GM19397 (cell line): ENCODE measurements around the gene TNN.
A peak's percentile ranks its signal among the peaks of the same experiment; 100 is the strongest.

Experiments
- ATAC-seq: cut with Tn5 transposase; IDR thresholded peaks from one replicate; pipeline ENCODE4 v1.9.1; 2021; ENCODE audit warnings: mild to moderate bottlenecking, moderate library complexity; ENCODE audit not compliant: unreplicated experiment

TNN gene

DNA sequence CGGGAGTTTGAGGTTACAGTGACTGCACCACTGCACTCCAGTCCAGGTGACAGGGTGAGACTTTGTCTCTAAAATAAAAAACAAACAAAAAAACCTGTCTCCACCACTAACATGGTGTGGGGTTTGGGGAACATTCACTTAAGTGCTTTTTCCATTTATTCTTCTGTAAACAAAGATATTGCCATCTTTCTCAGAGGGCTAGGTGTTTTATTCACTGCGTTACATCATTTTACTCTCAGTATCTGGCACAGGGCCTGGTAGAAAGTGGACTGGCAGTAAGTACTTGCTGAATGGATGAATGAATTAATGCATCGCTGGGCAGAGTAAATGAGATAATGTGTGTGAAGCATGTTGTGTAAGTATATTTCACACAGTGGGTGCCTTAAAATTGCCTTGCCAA is 104.9 kb downstream of the TNN start:
- no peak for ATAC-seq

DNA sequence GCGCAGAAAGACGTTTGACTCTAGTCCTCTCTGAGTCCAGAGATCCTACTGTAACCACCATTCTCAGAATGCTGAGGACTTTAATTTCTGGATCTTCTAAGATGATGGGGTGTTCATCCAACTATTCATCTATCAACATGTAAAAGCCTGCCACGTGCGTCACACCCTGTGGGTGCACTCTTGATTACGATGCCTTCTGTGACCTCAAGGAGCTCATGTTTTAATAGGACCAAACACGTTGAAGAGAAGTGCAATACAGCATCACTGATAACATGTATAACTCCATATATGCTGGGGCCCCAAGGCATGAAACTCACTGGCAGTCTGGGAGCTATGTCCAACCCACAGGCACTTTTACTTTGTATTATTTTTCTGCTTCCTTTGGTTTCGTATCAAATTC is 105.9 kb downstream of the TNN start:
- ATAC-seq: no peak

DNA sequence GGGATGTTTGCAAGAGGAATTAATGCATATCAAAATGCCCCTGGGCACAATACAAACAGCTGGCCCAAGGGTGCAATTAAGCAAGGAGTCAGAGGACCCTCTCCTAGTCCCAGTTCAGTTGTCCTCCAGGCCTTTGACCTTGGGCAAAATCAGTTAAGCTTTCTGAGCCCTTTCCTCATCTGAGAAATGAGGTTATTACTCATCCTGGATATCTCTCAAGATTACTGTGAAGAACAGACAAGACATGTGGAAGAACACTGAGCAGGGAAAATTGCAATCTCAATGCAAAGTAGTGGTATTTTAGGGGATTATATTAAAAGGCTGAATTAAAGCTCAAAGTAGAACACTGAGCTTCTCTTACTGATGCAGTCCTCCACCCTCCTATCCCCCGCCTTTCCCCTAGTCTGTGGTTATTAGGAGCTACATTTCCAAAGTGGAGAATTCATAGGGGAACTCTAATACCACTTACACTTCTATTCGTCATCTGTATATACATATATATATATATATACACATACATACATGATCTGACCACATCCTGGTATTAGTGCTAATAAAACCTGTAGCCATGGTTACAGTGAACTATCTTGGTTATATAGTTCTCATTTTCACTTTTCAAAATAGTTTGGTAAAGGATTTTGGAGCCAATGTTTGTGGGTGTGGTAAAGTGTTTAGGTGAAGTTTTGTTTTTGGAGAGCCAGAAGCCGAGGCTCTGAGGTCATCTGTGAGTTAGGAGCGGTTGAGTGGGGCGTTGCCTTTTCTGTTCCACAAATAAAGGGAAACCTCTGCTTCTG is 106.9 kb downstream of the TNN start:
- ATAC-seq: peak; percentile 56

DNA sequence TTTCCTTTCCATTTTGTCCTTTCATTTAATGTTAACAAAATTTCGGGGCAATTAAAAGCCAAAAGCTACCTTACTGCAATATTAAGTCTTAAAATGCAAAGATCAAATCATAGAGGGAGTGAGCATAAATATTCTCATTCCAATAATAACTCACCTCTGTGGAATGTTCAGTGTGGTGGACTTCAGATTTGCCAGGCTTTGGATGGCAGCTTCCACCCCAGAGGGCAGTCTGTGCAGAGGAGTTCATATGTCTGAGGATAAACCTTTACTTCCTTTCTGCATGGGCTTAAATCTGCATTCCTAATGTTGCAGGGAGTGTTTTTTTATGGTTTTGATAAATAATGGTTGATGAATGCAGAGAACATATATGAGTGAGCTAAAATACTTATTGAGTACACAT is 108.6 kb downstream of the TNN start:
- no peak for ATAC-seq

DNA sequence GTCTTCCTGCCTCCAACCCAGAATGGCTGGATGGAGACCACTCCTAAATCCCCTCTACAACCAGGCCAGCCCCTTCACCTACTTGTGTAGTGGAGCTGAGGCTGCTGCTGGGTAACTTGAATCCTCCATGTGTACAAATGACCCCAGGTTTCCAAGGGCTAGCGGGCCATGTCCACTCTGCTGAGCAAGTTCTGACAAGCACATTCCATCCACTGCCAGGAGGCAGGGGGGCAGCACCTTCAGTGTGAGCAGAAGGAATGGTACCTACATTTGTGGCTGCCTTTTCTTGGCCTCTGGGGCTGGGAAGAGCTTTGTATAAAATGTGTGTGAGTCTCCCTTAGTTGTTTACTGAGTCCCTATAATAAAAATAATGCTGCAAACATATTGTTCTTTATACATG is 110.4 kb downstream of the TNN start:
- no peak for ATAC-seq

DNA sequence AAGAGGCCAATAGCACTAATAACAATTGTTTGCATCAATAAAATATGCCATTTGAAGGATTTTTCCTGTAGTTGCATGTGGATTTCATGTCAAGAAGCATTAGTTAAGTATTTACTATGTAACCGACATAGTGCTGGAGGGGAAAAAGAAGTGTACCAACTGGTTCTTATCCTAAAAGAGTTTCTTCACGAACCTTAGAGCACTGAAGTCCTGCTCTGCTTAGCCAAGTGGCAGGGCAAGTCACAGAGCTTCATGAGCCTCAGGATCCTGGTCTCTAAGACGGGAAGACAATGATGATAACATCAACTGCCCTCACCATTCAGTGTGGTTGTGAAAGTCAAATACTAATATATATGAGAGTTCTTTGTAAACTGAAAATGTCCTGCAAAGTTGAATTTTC is 110.8 kb downstream of the TNN start:
- ATAC-seq: no peak

DNA sequence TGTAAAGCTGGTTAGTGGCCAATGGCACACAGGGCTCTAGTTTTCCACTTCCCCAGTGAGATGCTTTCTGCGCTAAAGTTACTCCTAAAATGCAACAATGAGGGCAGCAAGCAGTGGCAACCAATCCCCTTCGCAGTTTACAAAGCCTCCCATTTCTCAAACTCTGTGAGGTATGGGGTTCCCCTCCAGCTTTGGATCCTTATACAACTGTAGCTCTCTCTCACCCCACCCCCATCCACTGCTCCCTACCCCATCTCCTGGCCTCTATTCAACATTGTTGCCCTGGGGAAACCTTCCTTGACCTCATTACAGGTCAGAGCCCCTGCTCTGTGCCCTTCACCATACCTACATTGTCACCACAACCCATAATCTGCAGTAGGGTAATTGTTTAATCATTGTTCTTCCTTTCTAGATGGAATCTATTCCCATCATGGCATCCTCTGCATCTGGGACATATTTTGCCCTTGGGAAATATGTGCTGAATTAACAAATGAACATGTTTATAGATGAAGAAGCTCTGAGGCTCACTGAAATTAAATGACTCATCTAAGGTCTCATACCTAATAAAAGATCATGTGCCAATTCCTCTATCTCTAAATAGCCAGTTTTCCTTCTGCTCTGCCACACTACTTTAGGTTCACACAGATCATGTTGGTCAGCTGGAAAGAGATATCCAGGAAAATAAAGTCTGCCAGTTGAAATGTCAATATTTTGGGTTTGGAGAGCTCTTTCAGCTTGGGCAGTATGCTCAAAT is 112.4 kb downstream of the TNN start:
- ATAC-seq: no peak

DNA sequence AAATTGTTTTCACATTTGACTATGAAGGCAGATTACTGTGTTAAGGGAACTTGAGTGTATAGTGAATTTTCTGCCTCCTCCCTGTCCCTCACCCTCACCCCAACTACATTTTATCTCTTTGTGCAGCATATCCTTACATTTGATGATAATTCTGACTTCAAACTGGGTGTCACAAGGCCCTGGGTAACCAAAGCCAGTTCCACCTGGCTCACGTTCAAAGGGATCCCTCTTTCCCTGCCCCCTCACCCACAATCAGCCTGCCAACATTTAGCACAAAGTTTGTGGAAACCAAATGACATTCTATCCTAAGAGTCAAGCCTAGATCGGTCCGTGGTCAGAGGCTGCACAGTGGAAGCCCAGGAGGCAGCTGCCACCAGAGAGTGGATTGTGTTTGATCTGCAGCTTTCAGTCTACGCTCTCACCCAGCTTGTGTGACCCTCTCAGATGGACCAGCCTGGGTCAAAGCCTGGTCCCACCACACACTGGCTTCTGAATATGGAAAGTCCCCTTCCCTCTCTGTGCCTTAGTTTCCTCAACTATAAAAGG is 114.6 kb downstream of the TNN start:
- no peak for ATAC-seq

DNA sequence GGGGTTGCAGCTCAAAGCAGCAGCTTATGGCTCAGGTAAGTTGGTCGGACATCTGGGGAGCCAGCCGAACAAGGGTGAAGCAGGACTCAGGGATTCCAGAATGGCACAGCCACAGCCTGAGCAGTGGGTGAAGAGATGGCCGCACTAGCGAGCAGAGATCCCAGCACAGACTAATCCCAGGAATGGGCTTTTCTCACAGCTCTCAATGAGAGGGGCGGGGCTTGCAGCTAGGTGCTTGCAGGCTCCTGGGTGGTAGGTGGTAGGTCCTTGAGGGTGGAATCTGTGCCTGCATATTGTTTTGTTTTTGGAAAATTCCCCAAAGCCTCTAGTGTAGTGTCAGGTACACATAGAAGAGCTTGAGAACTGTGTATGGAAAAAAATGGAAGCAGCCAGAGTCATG is 116.0 kb downstream of the TNN start:
- no peak for ATAC-seq

DNA sequence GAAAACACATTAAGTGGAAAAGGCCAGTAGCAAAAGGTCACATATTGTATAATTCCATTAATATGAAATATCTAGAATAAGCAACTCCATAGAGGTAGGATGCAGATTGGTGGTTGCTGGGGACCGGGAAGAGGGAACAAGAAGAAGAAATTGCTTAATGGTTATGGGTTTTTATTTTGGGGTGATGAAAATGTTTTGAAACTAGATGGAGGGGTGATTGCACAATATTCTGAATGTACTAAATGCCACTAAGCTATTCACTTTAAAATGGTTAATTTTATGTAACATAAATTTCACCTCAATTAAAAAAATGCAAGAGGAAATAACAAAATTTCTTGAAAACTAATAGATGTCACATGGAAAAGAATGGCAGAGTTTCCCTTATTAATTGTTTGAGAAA is 118.3 kb downstream of the TNN start:
- ATAC-seq: no peak

DNA sequence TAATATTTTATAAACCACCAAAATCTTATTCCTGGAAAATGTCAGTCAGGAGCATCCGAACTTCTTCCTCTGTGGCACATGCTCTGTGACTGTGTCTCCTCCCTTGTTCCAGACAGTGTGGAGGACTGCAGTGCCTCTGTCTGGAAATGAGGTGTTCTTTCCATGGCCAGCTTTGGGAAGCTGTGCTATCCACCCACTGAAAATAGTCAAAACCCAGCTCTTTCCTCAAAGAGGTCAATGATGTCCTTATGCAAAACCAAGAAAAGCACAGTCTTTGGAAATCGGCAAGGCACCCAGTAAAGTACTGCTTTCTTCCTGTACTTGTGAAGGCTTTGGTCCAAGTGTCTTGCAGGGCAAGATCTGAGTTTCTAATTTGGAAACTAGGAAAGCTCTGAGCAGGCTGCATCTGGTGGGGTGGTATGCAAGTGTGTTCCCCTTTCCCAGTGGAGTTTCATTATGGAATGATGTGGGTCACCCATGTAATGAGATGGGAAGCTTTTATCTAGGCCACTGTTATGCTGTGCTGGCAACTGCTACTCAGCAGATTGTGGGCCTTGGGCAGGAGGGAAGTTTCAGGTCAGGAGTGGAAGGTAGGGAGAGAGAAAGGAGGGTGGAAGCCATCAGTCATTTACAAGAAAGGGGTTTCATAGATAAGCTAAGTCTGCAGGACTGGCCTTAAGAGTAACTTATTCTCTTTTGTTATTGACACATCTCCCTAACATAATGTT is 119.0 kb downstream of the TNN start:
- ATAC-seq: no peak

DNA sequence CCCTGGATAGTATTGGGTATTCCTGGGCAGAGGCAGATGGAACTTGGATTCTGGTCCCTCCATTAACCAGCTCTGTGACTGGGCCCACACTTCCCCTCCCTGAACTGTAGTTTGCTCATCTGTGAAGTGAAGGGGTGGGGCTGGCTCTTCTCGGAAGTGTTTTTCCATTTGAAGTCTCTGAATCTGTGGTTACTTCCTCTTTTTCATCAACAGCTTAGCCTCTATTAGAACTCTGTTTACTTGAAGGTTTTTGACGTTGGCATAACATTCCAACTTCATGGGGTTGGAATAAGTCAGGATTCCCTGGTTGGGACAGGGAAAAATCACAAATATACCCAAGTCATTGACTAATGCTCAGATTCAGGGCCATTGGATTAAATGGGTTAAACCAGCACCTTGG is 121.3 kb downstream of the TNN start:
- ATAC-seq: peak; percentile 49

DNA sequence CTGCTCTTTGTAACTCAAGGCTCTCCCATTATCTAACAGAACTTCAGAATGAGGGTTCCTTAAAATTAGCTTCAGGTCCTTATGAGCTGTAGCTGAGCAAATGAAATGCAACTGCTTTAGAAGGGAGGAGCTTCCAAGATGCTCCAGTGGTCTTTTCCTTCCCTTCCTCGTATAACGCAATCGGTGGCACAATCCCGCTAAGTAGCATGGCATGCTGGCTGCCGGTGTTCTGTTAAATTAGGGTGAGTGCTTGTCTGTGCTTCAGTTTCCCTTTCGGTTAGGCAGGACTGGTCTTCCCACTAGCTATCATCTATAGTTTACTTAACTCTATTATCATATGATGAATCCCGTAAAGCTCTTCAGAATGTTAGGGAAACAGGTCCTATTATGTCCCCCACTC is 124.0 kb downstream of the TNN start:
- no peak for ATAC-seq

DNA sequence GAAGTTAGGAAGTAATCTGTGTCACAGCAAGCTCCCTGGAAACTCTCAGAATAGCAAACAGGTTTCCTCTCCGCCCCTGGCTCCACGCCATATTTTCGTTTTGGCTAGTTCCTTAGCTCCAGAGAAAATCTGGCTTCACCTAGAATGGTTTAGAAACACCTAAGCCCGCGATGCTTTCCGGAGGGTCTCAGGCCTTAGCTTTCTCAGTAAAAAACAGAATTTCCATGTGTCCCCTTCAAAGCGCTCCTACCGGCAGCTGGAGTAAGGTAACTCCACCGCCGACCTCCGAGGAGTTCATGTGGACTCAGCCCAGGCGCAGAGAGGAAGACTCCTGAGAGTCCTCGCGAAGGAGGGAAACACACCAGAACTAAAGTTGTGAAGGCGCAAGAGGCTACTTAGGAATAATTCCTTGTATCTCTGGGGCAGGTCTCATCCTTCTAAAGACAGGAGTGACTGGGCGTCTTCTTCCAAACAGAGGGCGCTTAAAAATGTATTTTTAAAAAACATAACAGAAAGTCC is 124.5 kb downstream of the TNN start:
- no peak for ATAC-seq

DNA sequence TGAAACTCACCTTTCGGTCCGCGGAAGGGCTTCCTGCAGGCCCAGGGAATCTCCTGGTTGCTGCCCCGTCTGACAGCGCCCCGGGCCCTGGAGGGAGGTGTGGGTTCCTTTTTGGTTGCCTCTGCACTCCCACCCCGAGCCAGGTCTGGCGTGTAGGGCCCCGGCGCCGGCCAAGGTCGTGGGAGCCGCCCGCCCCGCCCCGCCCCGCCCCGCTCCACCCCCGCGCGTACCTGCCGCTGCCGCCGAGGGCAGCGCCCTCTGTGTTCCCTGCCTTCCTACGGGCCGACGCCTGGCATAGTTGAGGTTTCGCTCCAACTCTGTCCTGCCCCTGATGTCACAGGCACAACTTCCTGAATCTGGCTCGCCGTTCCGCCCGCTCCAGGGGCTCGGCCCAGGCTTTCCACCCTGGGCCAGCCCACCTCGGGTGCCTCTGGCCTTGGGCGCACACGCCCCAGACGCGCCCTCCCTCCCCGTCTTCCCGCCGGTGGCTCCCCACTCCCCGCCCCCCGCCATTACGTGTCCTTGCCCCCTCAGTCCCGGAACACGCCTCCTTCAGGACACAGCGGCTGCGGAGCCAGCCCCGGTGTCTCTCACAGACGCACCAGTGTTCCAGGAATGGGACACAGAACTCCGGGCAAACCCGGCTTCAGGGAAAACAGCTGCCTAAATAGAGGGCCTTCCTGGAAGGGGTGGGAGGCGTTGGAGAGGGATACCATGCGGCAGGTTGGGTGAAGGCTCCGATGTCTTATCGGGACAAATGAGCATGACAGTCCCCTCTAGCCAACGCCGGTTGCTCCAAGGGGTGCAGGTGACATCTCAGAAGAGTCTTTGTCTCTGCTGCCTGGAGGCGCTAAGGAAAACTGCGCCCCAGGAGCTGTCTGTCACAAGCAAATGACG is 125.2 kb downstream of the TNN start, which contains the start of gene KIAA0040:
TSS of gene KIAA0040 (minus strand) at position 147 of the 897 bp plus-strand sequence. CDS start 31,763 bp downstream, outside the sequence.
- peak; percentile 63 for ATAC-seq

DNA sequence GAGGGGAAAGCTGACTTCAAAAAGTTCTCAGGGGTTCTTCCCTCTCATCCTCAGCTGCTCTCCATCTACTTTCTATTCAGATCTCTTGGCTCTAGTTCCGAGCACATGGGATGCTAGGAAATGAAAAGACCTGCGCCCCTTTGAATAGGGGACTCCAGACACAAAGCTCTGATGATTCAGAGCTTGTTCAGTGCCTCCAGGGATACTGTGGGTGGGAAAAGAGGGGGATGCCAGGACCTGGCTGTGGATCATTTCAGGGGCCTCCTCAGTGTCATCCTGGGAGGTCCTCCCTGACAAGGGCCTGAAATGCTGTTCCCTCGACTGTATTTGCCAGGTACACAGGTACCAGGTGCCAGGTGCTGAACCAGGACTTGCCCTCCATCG is 125.9 kb downstream of the TNN start:
- no peak for ATAC-seq

DNA sequence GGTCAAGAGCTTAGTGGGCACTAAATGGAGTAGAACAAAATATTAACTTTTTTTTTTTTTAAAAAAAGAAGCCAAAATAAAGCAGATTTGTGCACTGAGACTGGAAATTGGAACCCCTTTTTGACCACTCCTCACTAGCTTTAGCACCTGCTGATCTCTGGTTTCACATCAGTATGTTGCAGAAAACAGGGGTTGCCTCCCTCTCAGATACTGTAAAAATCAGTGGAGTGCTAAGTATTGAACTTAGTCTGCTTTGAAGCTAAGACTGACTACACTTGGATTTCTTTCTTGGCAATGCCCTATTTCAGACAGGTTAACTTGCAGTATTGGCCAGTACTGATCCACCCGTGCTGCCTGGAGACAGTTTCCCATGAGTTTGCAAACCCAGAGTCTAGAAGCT is 127.6 kb downstream of the TNN start:
- ATAC-seq: no peak

DNA sequence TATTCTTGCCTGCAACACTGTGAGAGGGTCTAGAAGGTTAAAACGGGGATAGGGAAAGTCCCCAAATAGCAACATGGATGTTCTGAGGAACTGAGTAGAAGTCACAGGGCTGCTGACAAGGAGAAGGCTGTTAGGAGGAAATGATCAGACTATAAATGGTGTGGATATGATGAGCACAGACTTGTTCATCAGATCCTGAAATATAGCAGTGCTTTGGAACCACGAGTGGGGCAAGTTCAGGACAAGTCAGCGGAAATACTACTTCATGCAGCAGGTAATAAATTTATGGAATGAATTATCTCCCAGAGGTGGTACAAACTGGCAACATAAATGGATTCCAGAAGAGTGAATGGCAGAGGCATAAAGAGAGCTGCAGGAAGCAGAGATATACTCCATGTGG is 128.2 kb downstream of the TNN start:
- no peak for ATAC-seq

DNA sequence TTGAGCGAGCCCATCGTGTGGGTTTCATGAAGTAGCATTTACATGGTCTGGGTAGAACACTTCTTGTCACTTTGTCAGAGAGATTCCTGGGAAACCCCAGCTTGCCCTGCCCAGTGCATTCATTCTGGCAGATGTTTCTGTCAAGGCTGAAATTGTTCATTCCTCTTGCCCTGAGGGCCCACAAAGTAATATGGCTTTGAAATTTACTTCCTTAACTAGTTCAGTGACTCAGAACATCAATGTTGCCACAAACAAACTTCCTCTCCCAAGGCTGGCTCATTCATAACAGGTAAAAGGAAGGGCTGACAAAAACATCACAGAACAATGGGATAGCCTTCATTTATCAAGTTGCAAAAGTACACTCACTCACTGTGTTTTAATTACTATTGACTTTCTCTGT is 129.9 kb downstream of the TNN start:
- no peak for ATAC-seq
